Stimulated activated memory B cell treated with anti-CD40 and anti-IgM and Interleukin-4, amounts not matched to agents 10 μg/mL and 1 μg/mL and 100 μg/mL, for 72 hours (primary cell): ENCODE results near the gene HERC2.
"Not testable (repeated sequence)": the region's sequence is repeated elsewhere in the genome, so short reads cannot be mapped to it uniquely, and the experiment has no call there.

Experiments
- ATAC-seq: fragments of 150-1000 bp; cut with Tn5 transposase; 2 replicates; pipeline ENCODE4 v1.10.0; 2021
- H3K27ac Mint-ChIP-seq: one replicate; pipeline ENCODE4 v1.8.0; 2022; ENCODE audit warnings: mild to moderate bottlenecking, mixed read lengths
- H3K27me3 Mint-ChIP-seq: one replicate; pipeline ENCODE4 v1.8.0; 2022; ENCODE audit warnings: mixed read lengths
- H3K36me3 Mint-ChIP-seq: one replicate; pipeline ENCODE4 v1.8.0; 2022; ENCODE audit warnings: mixed read lengths
- H3K4me1 Mint-ChIP-seq: one replicate; pipeline ENCODE4 v1.8.0; 2022; ENCODE audit warnings: mixed read lengths
- H3K4me3 Mint-ChIP-seq: one replicate; pipeline ENCODE4 v1.8.0; 2022; ENCODE audit warnings: mild to moderate bottlenecking, moderate library complexity, mixed read lengths
- H3K9me3 Mint-ChIP-seq: one replicate; pipeline ENCODE4 v1.8.0; 2022; ENCODE audit warnings: mixed read lengths

HERC2 gene

GRCh38 chr15:28185148-28185895, 136.7 kb downstream of the HERC2 start:
- H3K4me1 Mint-ChIP-seq = no peaks in the 10 kb centered on the region
- H3K36me3 Mint-ChIP-seq = peaks cover 56% of the 10 kb centered on the region
- no peaks in the 10 kb centered on the region for H3K27me3 Mint-ChIP-seq
- no peak for ATAC-seq
- no peaks in the 10 kb centered on the region for H3K9me3 Mint-ChIP-seq
- H3K4me3 Mint-ChIP-seq = no peak overlapping the region
- no peak overlapping the region for H3K27ac Mint-ChIP-seq

- no peak overlapping the region for H3K27ac Mint-ChIP-seq
- H3K4me3 Mint-ChIP-seq = no peak overlapping the region
Measured at GRCh38 chr15:28184166-28184565, 137.8 kb downstream of the HERC2 start.

GRCh38 chr15:28182731-28183130, 139.2 kb downstream of the HERC2 start:
- H3K27me3 Mint-ChIP-seq = no peaks in the 10 kb centered on the region
- ATAC-seq = no peak
- no peaks in the 10 kb centered on the region for H3K4me1 Mint-ChIP-seq
- peaks cover 57% of the 10 kb centered on the region for H3K36me3 Mint-ChIP-seq
- no peaks in the 10 kb centered on the region for H3K9me3 Mint-ChIP-seq
- no peak overlapping the region for H3K27ac Mint-ChIP-seq
- no peak overlapping the region for H3K4me3 Mint-ChIP-seq

More at GRCh38 chr15:28184166-28184565, 137.8 kb downstream of the HERC2 start:
- no peaks in the 10 kb centered on the region for H3K27me3 Mint-ChIP-seq
- no peak for ATAC-seq
- peaks cover 61% of the 10 kb centered on the region for H3K36me3 Mint-ChIP-seq
- H3K4me1 Mint-ChIP-seq = no peaks in the 10 kb centered on the region
- H3K9me3 Mint-ChIP-seq = no peaks in the 10 kb centered on the region

GRCh38 chr15:28182216-28182615, 139.8 kb downstream of the HERC2 start:
- H3K27me3 Mint-ChIP-seq = no peaks in the 10 kb centered on the region
- no peak overlapping the region for H3K27ac Mint-ChIP-seq
- ATAC-seq = no peak
- H3K36me3 Mint-ChIP-seq = peaks cover 55% of the 10 kb centered on the region
- H3K9me3 Mint-ChIP-seq = no peaks in the 10 kb centered on the region
- H3K4me3 Mint-ChIP-seq = no peak overlapping the region
- H3K4me1 Mint-ChIP-seq = no peaks in the 10 kb centered on the region

- Mint-ChIP-seq H3K9me3 (no peaks in the 10 kb centered on the region), H3K4me3 (no peak overlapping the region), H3K4me1 (no peaks in the 10 kb centered on the region), H3K27ac (no peak overlapping the region), H3K27me3 (no peaks in the 10 kb centered on the region), H3K36me3 (peaks cover 55% of the 10 kb centered on the region)
- no peak for ATAC-seq
Measured at GRCh38 chr15:28181366-28181765, 140.6 kb downstream of the HERC2 start.

GRCh38 chr15:28179270-28179669, 142.7 kb downstream of the HERC2 start:
- no peaks in the 10 kb centered on the region for H3K4me1 Mint-ChIP-seq
- H3K9me3 Mint-ChIP-seq = no peaks in the 10 kb centered on the region
- no peak overlapping the region for H3K4me3 Mint-ChIP-seq
- peaks cover 60% of the 10 kb centered on the region for H3K36me3 Mint-ChIP-seq
- ATAC-seq = no peak
- no peak overlapping the region for H3K27ac Mint-ChIP-seq
- H3K27me3 Mint-ChIP-seq = no peaks in the 10 kb centered on the region

GRCh38 chr15:28178727-28179126, 143.3 kb downstream of the HERC2 start:
- Mint-ChIP-seq H3K27me3 (no peaks in the 10 kb centered on the region), H3K4me1 (no peaks in the 10 kb centered on the region), H3K36me3 (peaks cover 66% of the 10 kb centered on the region), H3K27ac (no peak overlapping the region), H3K4me3 (no peak overlapping the region), H3K9me3 (no peaks in the 10 kb centered on the region)
- ATAC-seq = no peak

GRCh38 chr15:28178290-28178689, 143.7 kb downstream of the HERC2 start:
- H3K9me3 Mint-ChIP-seq = no peaks in the 10 kb centered on the region
- H3K27ac Mint-ChIP-seq = no peak overlapping the region
- ATAC-seq = no peak
- no peaks in the 10 kb centered on the region for H3K4me1 Mint-ChIP-seq
- no peak overlapping the region for H3K4me3 Mint-ChIP-seq
- H3K27me3 Mint-ChIP-seq = no peaks in the 10 kb centered on the region
- peaks cover 69% of the 10 kb centered on the region for H3K36me3 Mint-ChIP-seq

- no peak for ATAC-seq
- Mint-ChIP-seq H3K4me3 (no peak overlapping the region), H3K9me3 (no peaks in the 10 kb centered on the region), H3K27me3 (no peaks in the 10 kb centered on the region), H3K27ac (no peak overlapping the region), H3K36me3 (peaks cover 90% of the 10 kb centered on the region), H3K4me1 (no peaks in the 10 kb centered on the region)
Measured at GRCh38 chr15:28169366-28169765, 152.6 kb downstream of the HERC2 start.

- H3K9me3 Mint-ChIP-seq, H3K4me3 Mint-ChIP-seq, H3K27me3 Mint-ChIP-seq, H3K4me1 Mint-ChIP-seq, ATAC-seq, H3K27ac Mint-ChIP-seq: not testable (repeated sequence)
- peaks cover 90% of the 10 kb centered on the region for H3K36me3 Mint-ChIP-seq
Measured at GRCh38 chr15:28168405-28169121, 153.4 kb downstream of the HERC2 start.

GRCh38 chr15:28167042-28167441, 154.9 kb downstream of the HERC2 start:
- ATAC-seq = no peak

GRCh38 chr15:28165791-28166190, 156.2 kb downstream of the HERC2 start:
- Mint-ChIP-seq H3K4me1 (no peaks in the 10 kb centered on the region), H3K9me3 (no peaks in the 10 kb centered on the region), H3K27me3 (no peaks in the 10 kb centered on the region), H3K36me3 (peaks cover 93% of the 10 kb centered on the region), H3K4me3 (no peak overlapping the region), H3K27ac (no peak overlapping the region)
- ATAC-seq = no peak

More at GRCh38 chr15:28167042-28167441, 154.9 kb downstream of the HERC2 start:
- no peaks in the 10 kb centered on the region for H3K4me1 Mint-ChIP-seq
- H3K4me3 Mint-ChIP-seq = no peak overlapping the region
- no peaks in the 10 kb centered on the region for H3K27me3 Mint-ChIP-seq
- H3K9me3 Mint-ChIP-seq = no peaks in the 10 kb centered on the region
- no peak overlapping the region for H3K27ac Mint-ChIP-seq
- H3K36me3 Mint-ChIP-seq = peaks cover 94% of the 10 kb centered on the region

- H3K27me3 Mint-ChIP-seq = no peaks in the 10 kb centered on the region
- peaks cover 89% of the 10 kb centered on the region for H3K36me3 Mint-ChIP-seq
- no peaks in the 10 kb centered on the region for H3K9me3 Mint-ChIP-seq
- no peak overlapping the region for H3K4me3 Mint-ChIP-seq
- no peak overlapping the region for H3K27ac Mint-ChIP-seq
- no peak for ATAC-seq
- H3K4me1 Mint-ChIP-seq = no peaks in the 10 kb centered on the region
Measured at GRCh38 chr15:28164876-28165275, 157.1 kb downstream of the HERC2 start.

GRCh38 chr15:28154283-28154682, 167.7 kb downstream of the HERC2 start:
- no peaks in the 10 kb centered on the region for H3K27me3 Mint-ChIP-seq
- no peak for ATAC-seq
- H3K4me1 Mint-ChIP-seq = no peaks in the 10 kb centered on the region
- H3K9me3 Mint-ChIP-seq = peaks cover 14% of the 10 kb centered on the region
- no peak overlapping the region for H3K4me3 Mint-ChIP-seq
- H3K27ac Mint-ChIP-seq = no peak overlapping the region
- H3K36me3 Mint-ChIP-seq = peaks cover 58% of the 10 kb centered on the region

- Mint-ChIP-seq H3K27ac (no peak overlapping the region), H3K4me3 (no peak overlapping the region), H3K27me3 (no peaks in the 10 kb centered on the region), H3K4me1 (no peaks in the 10 kb centered on the region), H3K9me3 (peaks cover 20% of the 10 kb centered on the region), H3K36me3 (peaks cover 62% of the 10 kb centered on the region)
- ATAC-seq = no peak
Measured at GRCh38 chr15:28153492-28154119, 168.4 kb downstream of the HERC2 start.

- peaks cover 22% of the 10 kb centered on the region for H3K9me3 Mint-ChIP-seq
- H3K4me3 Mint-ChIP-seq, H3K27me3 Mint-ChIP-seq, H3K4me1 Mint-ChIP-seq, ATAC-seq, H3K27ac Mint-ChIP-seq: not testable (repeated sequence)
- peaks cover 64% of the 10 kb centered on the region for H3K36me3 Mint-ChIP-seq
Measured at GRCh38 chr15:28152538-28152923, 169.4 kb downstream of the HERC2 start.
